GM19463 (cell line): Measurements from ENCODE around the gene BTN2A1.
"Not testable (repeated sequence)": the region's sequence is repeated elsewhere in the genome, so short reads cannot be mapped to it uniquely, and the experiment has no call there.

Experiments
- ATAC-seq: cut with Tn5 transposase; IDR thresholded peaks from one replicate; pipeline ENCODE4 v1.9.1; 2021; ENCODE audit warnings: mild to moderate bottlenecking, moderate library complexity; ENCODE audit not compliant: unreplicated experiment

Gene BTN2A1

GRCh38 chr6:26432627-26433201 is 25.0 kb upstream of the BTN2A1 start:
- no peak for ATAC-seq

- ATAC-seq, result not testable (repeated sequence)
Observed at GRCh38 chr6:26433680-26434079, 24.1 kb upstream of the BTN2A1 start.

GRCh38 chr6:26436018-26436417 is 21.7 kb upstream of the BTN2A1 start:
- no peak for ATAC-seq

- ATAC-seq, result no peak
Observed at GRCh38 chr6:26437550-26437949, 20.2 kb upstream of the BTN2A1 start.

GRCh38 chr6:26438000-26438399 is 19.8 kb upstream of the BTN2A1 start:
- ATAC-seq, result no peak

GRCh38 chr6:26439151-26440125 is 18.3 kb upstream of the BTN2A1 start:
- no peak for ATAC-seq

- no peak for ATAC-seq
Observed at GRCh38 chr6:26440977-26441358, 16.8 kb upstream of the BTN2A1 start.

GRCh38 chr6:26441977-26442376 is 15.8 kb upstream of the BTN2A1 start:
- no peak for ATAC-seq

- ATAC-seq, result peak; percentile 92
Observed at GRCh38 chr6:26445934-26446667, 11.7 kb upstream of the BTN2A1 start.

- no peak for ATAC-seq
Observed at GRCh38 chr6:26447257-26447656, 10.5 kb upstream of the BTN2A1 start.

GRCh38 chr6:26450240-26450639 is 7.5 kb upstream of the BTN2A1 start:
- ATAC-seq, result no peak

- no peak for ATAC-seq
Observed at GRCh38 chr6:26452631-26453235, 5.0 kb upstream of the BTN2A1 start.

GRCh38 chr6:26454631-26455030 is 3.1 kb upstream of the BTN2A1 start:
- no peak for ATAC-seq

- ATAC-seq, result no peak
Observed at GRCh38 chr6:26455357-26455970, 2.3 kb upstream of the BTN2A1 start.

GRCh38 chr6:26457264-26457805 is 420 bp upstream of the BTN2A1 start:
- peak; percentile 13 for ATAC-seq

GRCh38 chr6:26459023-26459810 is 1.5 kb downstream of the BTN2A1 start:
- ATAC-seq, result no peak

- not testable (repeated sequence) for ATAC-seq
Observed at GRCh38 chr6:26461353-26461752, 3.6 kb downstream of the BTN2A1 start.

GRCh38 chr6:26464014-26464413 is 6.3 kb downstream of the BTN2A1 start:
- no peak for ATAC-seq

GRCh38 chr6:26464416-26465131 is 6.8 kb downstream of the BTN2A1 start:
- no peak for ATAC-seq
